Endothelial cell of umbilical vein (primary cell): Measurements from ENCODE around the gene ITIH5. TPM values are rescaled to one million over a fixed set of nuclear protein-coding genes. Genes with fewer than 3 reads are reported as not detected.

Experiments
- BruUV-seq: library from RNA; stranded (reverse); fragments of 400-500 nt; replicated peaks from 2 replicates; lab custom pipeline; 2021; lab: Mats Ljungman, UMichigan
- CTCF ChIA-PET: fragments of 300-600, 350-600 bp; sonication (Branson Sonifier 250); formaldehyde crosslinking; loops from one replicate; lab custom pipeline; 2021; ENCODE audit warnings: antibody characterized with exemption, inconsistent platforms; lab: Charles Lee
- POLR2A ChIA-PET: fragments of 300-600, 350-600 bp; sonication (Branson Sonifier 250); formaldehyde crosslinking; loops from one replicate; lab custom pipeline; 2021; ENCODE audit warnings: antibody characterized with exemption, inconsistent platforms; lab: Charles Lee
- DNase-seq: peaks from one replicate; pipeline ENCODE4 v3.0.0-alpha.2; 2011; ENCODE audit warnings: low read depth, low spot score
- FAIRE-seq: peaks from 2 replicates; lab custom pipeline; 2011; peaks lifted over from hg19 to GRCh38; lab: Jason Lieb, UNC
- H2AFZ ChIP-seq: 2 replicates; pipeline ENCODE4 v1.6.0; 2012; ENCODE audit warnings: low read depth, low read length, control low read depth, inconsistent platforms
- H3K27ac ChIP-seq: 2 replicates; pipeline ENCODE4 v1.5.1; 2011; ENCODE audit warnings: low read depth, mild to moderate bottlenecking, control low read depth, low read length, moderate library complexity; ENCODE audit not compliant: insufficient read depth
- H3K27me3 ChIP-seq, 2 experiments: 2 replicates each; pipeline versions ENCODE4 v1.6.0 to v1.6.1; 2011; ENCODE audit warnings: low read length in 2 of 2, mixed read lengths in 1 of 2; ENCODE audit not compliant: control insufficient read depth in 2 of 2, insufficient read depth in 2 of 2
- H3K36me3 ChIP-seq, 2 experiments: 2 replicates in 1 of 2; 3 replicates in 1 of 2; pipeline ENCODE4 v1.5.1; 2011; ENCODE audit warnings: low read length in 2 of 2, mild to moderate bottlenecking in 1 of 2, moderate library complexity in 1 of 2; ENCODE audit not compliant: control insufficient read depth in 2 of 2, insufficient read depth in 2 of 2; ENCODE audit errors: extremely low read depth in 1 of 2
- H3K4me1 ChIP-seq: 3 replicates; pipeline ENCODE4 v1.5.1; 2011; ENCODE audit warnings: mild to moderate bottlenecking, low read length; ENCODE audit not compliant: control insufficient read depth, insufficient read depth; ENCODE audit errors: extremely low read depth
- H3K4me2 ChIP-seq: 2 replicates; pipeline ENCODE4 v1.6.1; 2011; ENCODE audit warnings: low read length, control low read depth, mixed read lengths; ENCODE audit not compliant: insufficient read depth
- H3K4me3 ChIP-seq, 3 experiments: fragments of 200-600 bp in 1 of 3; sonication (generic), shearing (Covaris generic) in 1 of 3; replicated peaks in 1 of 3; 2 replicates each; pipeline ENCODE4 v1.5.1; 2011 to 2016; ENCODE audit warnings: control low read depth in 3 of 3, low read length in 3 of 3, mild to moderate bottlenecking in 2 of 3, inconsistent platforms in 1 of 3, low read depth in 1 of 3, moderate library complexity in 1 of 3; ENCODE audit not compliant: insufficient read depth in 1 of 3
- H3K79me2 ChIP-seq: 2 replicates; pipeline ENCODE4 v1.6.0; 2012; ENCODE audit warnings: low read length, inconsistent platforms; ENCODE audit not compliant: control insufficient read depth, insufficient read depth
- H3K9ac ChIP-seq: replicated peaks from 2 replicates; pipeline ENCODE3; 2011; ENCODE audit warnings: low read length, control low read depth; ENCODE audit not compliant: insufficient read depth; ENCODE audit errors: extremely low read depth
- H3K9me1 ChIP-seq: replicated peaks from 3 replicates; pipeline ENCODE4 v1.6.0; 2011; ENCODE audit warnings: mild to moderate bottlenecking, low read length; ENCODE audit not compliant: control insufficient read depth, insufficient read depth; ENCODE audit errors: extremely low read depth
- H3K9me3 ChIP-seq: replicated peaks from 2 replicates; pipeline ENCODE4 v1.5.1; 2012; ENCODE audit warnings: low read length, inconsistent platforms; ENCODE audit not compliant: control insufficient read depth, insufficient read depth
- H4K20me1 ChIP-seq: replicated peaks from 2 replicates; pipeline ENCODE3; 2011; ENCODE audit warnings: mild to moderate bottlenecking, low read length; ENCODE audit not compliant: control insufficient read depth, insufficient read depth; ENCODE audit errors: extremely low read depth
- CTCF ChIP-seq, 2 donors: IDR thresholded peaks; 1 replicate in 1 of 2; 2 replicates in 1 of 2; pipeline ENCODE4 v1.5.1; 2011; ENCODE audit warnings: low read length in 2 of 2, mild to moderate bottlenecking in 2 of 2, moderate library complexity in 2 of 2, control low read depth in 1 of 2, inconsistent platforms in 1 of 2, low read depth in 1 of 2; ENCODE audit not compliant: insufficient read depth in 1 of 2; ENCODE audit errors: extremely low read depth in 1 of 2
- EZH2 ChIP-seq: IDR thresholded peaks from 2 replicates; pipeline ENCODE4 v1.6.1; 2012; ENCODE audit warnings: borderline replicate concordance, low read depth, mild to moderate bottlenecking, moderate library complexity, low read length, inconsistent platforms; ENCODE audit not compliant: severe bottlenecking
- FOS ChIP-seq: IDR thresholded peaks from 2 replicates; pipeline ENCODE4 v1.6.1; 2011; ENCODE audit warnings: mild to moderate bottlenecking, low read length, moderate library complexity, borderline replicate concordance; ENCODE audit not compliant: insufficient read depth
- GATA2 ChIP-seq: IDR thresholded peaks from 2 replicates; pipeline ENCODE4 v1.7.0; 2011; ENCODE audit warnings: low read depth, mild to moderate bottlenecking, moderate library complexity, mixed read lengths, low read length; ENCODE audit not compliant: insufficient read length, insufficient read depth
- JUN ChIP-seq: IDR thresholded peaks from 2 replicates; pipeline ENCODE4 v1.6.1; 2011; ENCODE audit warnings: borderline replicate concordance, low read depth; ENCODE audit not compliant: insufficient read length, insufficient read depth
- MYC ChIP-seq: IDR thresholded peaks from one replicate; pipeline ENCODE4 v1.6.1; 2011; ENCODE audit warnings: mild to moderate bottlenecking, low read depth, low read length
- POLR2A ChIP-seq: IDR thresholded peaks from 2 replicates; pipeline ENCODE4 v1.6.1; 2012; ENCODE audit warnings: low read depth, mild to moderate bottlenecking, control low read depth, low read length
- POLR2AphosphoS5 ChIP-seq: IDR thresholded peaks from 2 replicates; pipeline ENCODE4 v1.6.1; 2012; ENCODE audit warnings: low read depth, mild to moderate bottlenecking, control low read depth, low read length, moderate library complexity; ENCODE audit not compliant: insufficient read depth
- dilution Hi-C: fragments of 300-500 bp; cut with MboI; formaldehyde crosslinking; loops from one replicate; pipeline ENCODE4 v1.15.0; 2019; ENCODE audit warnings: low sequenced_read_pairs; ENCODE audit not compliant: extremely low pct_ligation_motif_present
- intact Hi-C: fragments of 100-400 bp; cut with micrococcal nuclease; formaldehyde crosslinking; loops from one replicate; pipeline ENCODE4 v1.10.0; 2022
- polyA plus RNA-seq, 4 experiments: library from polyadenylated mRNA; depleted of rRNA in 3 of 4; stranded (reverse) in 3 of 4; unstranded in 1 of 4; fragments of >200 nt; gene quantifications; 2 replicates each; pipeline versions ENCODE4 v1.2.1 to v1.2.3, GENCODE V29; 2011 to 2012; ENCODE audit warnings: missing spikeins in 1 of 4
- total RNA-seq: library from RNA; stranded (reverse); gene quantifications from 2 replicates; pipeline ENCODE4 v1.2.3, GENCODE V29; 2021
- TF ChIP-seq, protein P1 (sequence below): IDR thresholded peaks from 2 replicates; pipeline ENCODE4 v1.6.1; 2011; ENCODE audit not compliant: insufficient read depth, insufficient read length

ITIH5 gene
- total and polyA plus RNA-seq, 2 donors (not counting 3 experiments of a cell fraction or from before 2014, with no cell fraction given) = not detected

DNA sequence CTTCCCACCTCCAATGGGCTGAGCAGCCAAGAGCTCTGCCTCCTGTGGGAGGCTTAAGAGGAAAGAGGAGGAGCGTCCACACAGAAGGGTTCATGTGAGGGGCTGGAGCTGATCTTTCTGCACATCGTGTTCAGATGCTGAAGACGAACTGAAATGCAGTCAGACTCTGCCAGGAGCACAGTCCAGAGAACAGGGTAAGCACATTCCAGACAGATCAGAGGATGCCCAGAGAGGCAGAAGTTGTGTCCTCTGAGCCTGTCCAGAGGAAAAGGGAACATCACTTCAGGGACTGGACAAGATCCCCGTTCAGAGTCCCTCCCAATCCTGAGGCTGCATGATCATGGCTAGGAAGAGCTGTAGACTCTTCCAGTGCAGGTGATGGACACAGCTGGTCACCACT is 72.9 kb downstream of the ITIH5 start:
- Histone ChIP-seq H3K36me3 (no peaks in the 10 kb centered on the region), H3K27me3 (no peaks in the 10 kb centered on the region), H4K20me1 (no peaks in the 10 kb centered on the region), H3K9me3 (no peaks in the 10 kb centered on the region), H3K4me2 (no peak overlapping the region), H3K4me3 (no peak overlapping the region), H3K9me1 (no peaks in the 10 kb centered on the region), H3K4me1 (no peaks in the 10 kb centered on the region), H2AFZ (no peak overlapping the region), H3K79me2 (no peaks in the 10 kb centered on the region), H3K27ac (no peak overlapping the region), H3K9ac (no peak overlapping the region)
- no TSS peak for BruUV-seq
- dilution Hi-C loops = no loop called here
- intact Hi-C loops = no loop called here
- FAIRE-seq (no peak), DNase-seq (no peak)
- CTCF ChIA-PET = no interaction called here
- POLR2A ChIA-PET = no interaction called here
- TF ChIP-seq POLR2A (no peak), POLR2AphosphoS5 (no peak), FOS (no peak), CTCF (IDR thresholded peaks at IDR 0.05; ENCODE audit: extremely low read depth in 1 of 2, insufficient read depth in 1 of 2, low read depth in 1 of 2, low read length in 2 of 2) (no peak), EZH2 (no peak), GATA2 (no peak), MYC (no peak), JUN (no peak)
- TF ChIP-seq, protein P1, sequence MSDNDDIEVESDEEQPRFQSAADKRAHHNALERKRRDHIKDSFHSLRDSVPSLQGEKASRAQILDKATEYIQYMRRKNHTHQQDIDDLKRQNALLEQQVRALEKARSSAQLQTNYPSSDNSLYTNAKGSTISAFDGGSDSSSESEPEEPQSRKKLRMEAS = no peak
